Middle frontal gyrus (tissue), 1 donor: Measurements from ENCODE around the gene CYP3A7.
"Not testable (repeated sequence)": the region's sequence is repeated elsewhere in the genome, so short reads cannot be mapped to it uniquely, and the experiment has no call there.

Source experiments
- DNase-seq: peaks from one replicate; pipeline ENCODE4 v3.0.0-alpha.2; 2015; ENCODE audit warnings: low spot score; ENCODE audit errors: extremely low spot score

The CYP3A7 gene

GRCh38 chr7:99734987-99735386 is at the start of gene CYP3A7:
Gene CYP3A7, minus strand, starts transcription at chr7:99735196. Its CDS starts 103 bp downstream, at chr7:99735093.
- no peak for DNase-seq

GRCh38 chr7:99784007-99784406 is 49.0 kb upstream of the CYP3A7 start, which contains the start of gene CYP3A4:
Gene CYP3A4, minus strand, starts transcription at chr7:99784184. Its CDS starts 103 bp downstream, at chr7:99784081.
- no peak for DNase-seq

- DNase-seq = no peak
Measured at GRCh38 chr7:99782012-99782953, 47.3 kb upstream of the CYP3A7 start.

- DNase-seq = no peak
Measured at GRCh38 chr7:99780588-99780987, 45.6 kb upstream of the CYP3A7 start.

- DNase-seq = no peak
Measured at GRCh38 chr7:99779949-99780348, 45.0 kb upstream of the CYP3A7 start.

GRCh38 chr7:99778880-99779279 is 43.9 kb upstream of the CYP3A7 start:
- no peak for DNase-seq

- DNase-seq = not testable (repeated sequence)
Measured at GRCh38 chr7:99773395-99773794, 38.4 kb upstream of the CYP3A7 start.

- DNase-seq = no peak
Measured at GRCh38 chr7:99772565-99772964, 37.6 kb upstream of the CYP3A7 start.

- not testable (repeated sequence) for DNase-seq
Measured at GRCh38 chr7:99769494-99769893, 34.5 kb upstream of the CYP3A7 start.

- DNase-seq = no peak
Measured at GRCh38 chr7:99768471-99768870, 33.5 kb upstream of the CYP3A7 start.

GRCh38 chr7:99767662-99768061 is 32.7 kb upstream of the CYP3A7 start:
- DNase-seq = no peak

- DNase-seq = no peak
Measured at GRCh38 chr7:99766484-99767099, 31.6 kb upstream of the CYP3A7 start.

- DNase-seq = no peak
Measured at GRCh38 chr7:99764478-99764877, 29.5 kb upstream of the CYP3A7 start.

GRCh38 chr7:99762680-99763327 is 27.8 kb upstream of the CYP3A7 start:
- no peak for DNase-seq

GRCh38 chr7:99755085-99755484 is 20.1 kb upstream of the CYP3A7 start:
- DNase-seq = no peak

GRCh38 chr7:99752356-99752755 is 17.4 kb upstream of the CYP3A7 start:
- no peak for DNase-seq

GRCh38 chr7:99751322-99752052 is 16.5 kb upstream of the CYP3A7 start:
- DNase-seq = not testable (repeated sequence)

- DNase-seq = no peak
Measured at GRCh38 chr7:99748846-99749579, 14.0 kb upstream of the CYP3A7 start.

- DNase-seq = not testable (repeated sequence)
Measured at GRCh38 chr7:99746915-99747314, 11.9 kb upstream of the CYP3A7 start.

GRCh38 chr7:99745395-99745794 is 10.4 kb upstream of the CYP3A7 start:
- DNase-seq = not testable (repeated sequence)
